Brain pericyte (primary cell): ENCODE measurements around the gene EFNB1.
"Not testable (repeated sequence)": the region's sequence is repeated elsewhere in the genome, so short reads cannot be mapped to it uniquely, and the experiment has no call there.

Source experiments
- DNase-seq: peaks from one replicate; pipeline ENCODE4 v3.0.0-alpha.2; 2012; ENCODE audit warnings: low read depth, low spot score

Gene EFNB1

DNA sequence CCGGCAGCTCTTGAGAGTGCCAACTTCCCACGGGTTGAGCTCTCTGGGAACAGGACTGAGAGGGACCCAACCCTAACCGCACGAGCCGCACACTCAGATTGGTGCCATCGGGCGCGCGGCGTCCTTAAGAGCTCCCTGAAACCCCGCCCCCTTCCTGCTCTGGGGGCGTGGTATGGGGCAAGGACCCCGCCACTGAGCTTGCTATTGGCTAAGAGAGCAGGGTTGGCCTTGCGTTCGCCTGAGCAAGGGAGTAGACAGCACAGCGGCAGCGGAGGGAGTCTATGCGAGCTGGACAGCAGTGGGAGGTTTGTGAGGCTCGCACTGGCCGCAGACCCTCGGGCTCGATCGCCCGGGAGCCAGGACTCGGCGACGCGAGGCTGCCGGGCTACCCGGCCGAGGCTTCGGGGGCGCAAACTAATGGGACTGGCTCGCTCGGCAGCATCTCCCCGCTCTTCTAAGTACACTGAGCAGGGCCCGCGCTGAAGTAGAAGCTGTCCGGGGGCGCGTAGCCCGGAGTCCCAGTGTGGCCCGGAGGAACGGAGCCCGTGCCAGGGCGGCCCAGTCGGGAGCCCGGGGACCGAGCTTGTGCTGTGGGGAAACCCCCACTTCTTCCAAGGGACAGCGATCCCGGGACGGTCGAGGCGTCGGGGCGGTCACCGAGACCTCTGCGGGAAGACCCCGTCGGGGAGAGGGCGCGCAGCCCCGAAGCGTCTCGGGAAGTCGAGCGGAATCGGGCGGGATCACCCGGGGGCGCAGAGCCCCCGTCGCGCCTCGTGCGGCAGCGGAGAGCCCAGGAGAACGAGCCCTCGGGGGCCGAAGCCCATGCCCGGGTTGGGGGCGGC lies at the start of gene EFNB1:
TSS of gene EFNB1 (plus strand) at position 282 of the 842 bp plus-strand sequence. CDS start 756 bp downstream, outside the sequence.
- DNase-seq, result peak; percentile 88

GRCh38 chrX:68781295-68781694 lies 47.5 kb upstream of the EFNB1 start:
- not testable (repeated sequence) for DNase-seq

- no peak for DNase-seq
These were observed 44.0 kb upstream of the EFNB1 start for GRCh38 chrX:68784816-68785215.

- DNase-seq, result not testable (repeated sequence)
These were observed 42.2 kb upstream of the EFNB1 start for GRCh38 chrX:68786581-68786980.

DNA sequence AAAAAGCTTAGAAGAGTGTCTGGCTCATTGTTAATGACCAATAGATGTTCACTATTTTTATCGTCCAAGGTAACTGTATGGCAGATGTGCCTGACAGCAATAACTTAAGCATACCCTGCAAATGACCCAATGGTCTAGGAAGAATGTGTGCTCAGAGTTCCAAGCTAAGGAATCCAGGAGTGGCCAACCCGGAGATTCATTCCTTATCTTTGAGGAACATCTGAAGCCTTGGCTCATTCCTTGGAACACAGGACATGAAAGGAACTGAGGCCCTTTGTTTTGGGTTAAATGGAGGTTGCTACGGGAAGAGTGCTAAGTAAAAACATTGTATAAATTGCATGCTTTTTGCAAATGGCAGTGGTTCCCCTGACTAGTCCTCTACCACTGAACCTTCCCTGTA lies 38.9 kb upstream of the EFNB1 start:
- DNase-seq, result no peak

- DNase-seq, result no peak
These were observed 36.7 kb upstream of the EFNB1 start for GRCh38 chrX:68792083-68792482.

- no peak for DNase-seq
These were observed 34.4 kb upstream of the EFNB1 start for GRCh38 chrX:68794461-68794860.

DNA sequence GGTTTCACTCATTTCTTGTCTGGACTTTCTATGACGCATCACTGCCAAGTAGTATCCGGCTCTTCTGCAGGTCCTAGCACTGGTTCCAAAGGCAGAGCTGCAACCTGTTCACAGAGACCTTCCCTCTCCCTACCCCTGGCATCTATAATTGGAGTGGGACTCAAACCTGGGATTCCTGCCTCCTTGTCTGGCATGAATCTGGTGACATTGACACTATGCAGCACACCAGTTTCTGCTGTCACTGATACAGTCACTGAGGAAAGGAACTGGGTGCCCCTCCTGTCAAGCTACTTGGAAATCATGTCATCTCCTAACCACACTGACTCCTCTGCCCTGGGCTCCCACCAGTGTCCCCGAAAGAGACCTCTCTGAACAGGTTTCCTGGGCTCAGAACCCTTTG lies 33.1 kb upstream of the EFNB1 start:
- no peak for DNase-seq

DNA sequence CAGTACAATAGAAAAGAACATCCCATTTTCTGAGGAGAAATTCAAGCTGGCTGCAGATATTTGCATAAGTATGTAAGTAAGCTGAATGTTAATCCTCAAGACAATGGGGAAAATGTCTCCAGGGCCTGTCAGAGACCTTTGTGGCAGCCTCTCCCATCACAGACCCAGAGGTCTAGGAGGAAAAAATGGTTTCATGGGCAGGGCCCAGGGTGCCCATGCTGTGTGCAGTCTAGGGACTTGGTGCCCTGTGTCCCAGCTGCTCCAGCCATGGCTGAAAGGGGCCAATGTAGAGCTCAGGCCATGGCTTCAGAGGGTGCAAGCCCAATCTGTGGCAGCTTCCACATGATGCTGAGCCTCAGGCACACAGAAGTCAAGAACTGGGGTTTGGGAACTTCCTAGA lies 30.4 kb upstream of the EFNB1 start:
- DNase-seq, result not testable (repeated sequence)

GRCh38 chrX:68801737-68802290 lies 27.0 kb upstream of the EFNB1 start:
- no peak for DNase-seq

DNA sequence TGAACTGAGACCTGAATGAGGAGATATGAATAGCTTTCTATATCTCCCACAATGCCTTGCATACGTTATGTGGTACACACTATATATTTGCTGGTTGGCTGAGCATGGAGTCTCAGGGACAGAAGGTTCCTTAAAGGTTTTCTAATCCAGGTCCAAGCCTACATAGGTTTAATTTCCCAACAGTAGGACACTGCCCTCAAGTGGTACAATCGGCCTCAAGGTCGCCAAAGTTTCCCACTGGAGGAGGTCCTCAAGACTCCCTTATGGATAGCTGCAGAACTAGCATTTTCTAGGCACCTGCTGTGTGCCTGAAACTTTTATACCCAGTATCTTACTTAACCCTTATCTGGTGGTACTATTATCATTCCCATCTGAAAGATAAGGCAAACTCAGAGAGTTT lies 21.0 kb upstream of the EFNB1 start:
- DNase-seq, result no peak

- no peak for DNase-seq
These were observed 20.0 kb upstream of the EFNB1 start for GRCh38 chrX:68808686-68809357.

GRCh38 chrX:68820476-68821110 lies 8.2 kb upstream of the EFNB1 start:
- no peak for DNase-seq

DNA sequence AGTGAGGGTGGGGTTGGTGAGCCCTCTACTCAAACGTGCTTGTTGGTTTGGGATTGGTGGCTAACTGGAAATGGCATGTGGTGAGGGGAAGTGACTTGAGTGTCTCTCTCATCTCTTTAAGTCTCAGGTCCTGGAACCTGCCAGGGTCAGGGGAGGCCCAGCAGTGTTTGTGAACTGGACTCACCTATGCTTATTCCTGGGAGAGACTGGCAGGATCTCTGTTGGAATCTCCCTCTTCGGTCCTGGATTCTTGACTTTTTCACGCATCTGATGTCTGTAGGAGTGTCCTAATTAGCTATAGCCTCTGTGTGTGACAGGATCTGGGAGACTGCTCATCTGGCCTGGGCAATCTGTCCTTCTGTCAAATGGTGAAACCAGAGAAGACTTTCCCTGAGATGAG lies 7.2 kb upstream of the EFNB1 start:
- no peak for DNase-seq

GRCh38 chrX:68822641-68823410 lies 6.0 kb upstream of the EFNB1 start:
- no peak for DNase-seq

- DNase-seq, result no peak
These were observed 5.2 kb upstream of the EFNB1 start for GRCh38 chrX:68823413-68824151.

GRCh38 chrX:68824152-68824433 lies 4.7 kb upstream of the EFNB1 start:
- no peak for DNase-seq

GRCh38 chrX:68824565-68825125 lies 4.2 kb upstream of the EFNB1 start:
- DNase-seq, result no peak

GRCh38 chrX:68826113-68826980 lies 2.5 kb upstream of the EFNB1 start:
- no peak for DNase-seq

- DNase-seq, result no peak
These were observed 1.6 kb upstream of the EFNB1 start for GRCh38 chrX:68827256-68827655.
